Measurements from ENCODE around the gene SMIM27. TPM values are rescaled to one million over a fixed set of nuclear protein-coding genes. Genes with fewer than 3 reads are reported as not detected.

The SMIM27 gene
- total and polyA plus RNA-seq, 2 of the 13 experiments (the other 11 are each of a cell fraction or from before 2014, with no cell fraction given) = 17.9 to 19.0 TPM

- TF ChIP-seq, protein P1, sequence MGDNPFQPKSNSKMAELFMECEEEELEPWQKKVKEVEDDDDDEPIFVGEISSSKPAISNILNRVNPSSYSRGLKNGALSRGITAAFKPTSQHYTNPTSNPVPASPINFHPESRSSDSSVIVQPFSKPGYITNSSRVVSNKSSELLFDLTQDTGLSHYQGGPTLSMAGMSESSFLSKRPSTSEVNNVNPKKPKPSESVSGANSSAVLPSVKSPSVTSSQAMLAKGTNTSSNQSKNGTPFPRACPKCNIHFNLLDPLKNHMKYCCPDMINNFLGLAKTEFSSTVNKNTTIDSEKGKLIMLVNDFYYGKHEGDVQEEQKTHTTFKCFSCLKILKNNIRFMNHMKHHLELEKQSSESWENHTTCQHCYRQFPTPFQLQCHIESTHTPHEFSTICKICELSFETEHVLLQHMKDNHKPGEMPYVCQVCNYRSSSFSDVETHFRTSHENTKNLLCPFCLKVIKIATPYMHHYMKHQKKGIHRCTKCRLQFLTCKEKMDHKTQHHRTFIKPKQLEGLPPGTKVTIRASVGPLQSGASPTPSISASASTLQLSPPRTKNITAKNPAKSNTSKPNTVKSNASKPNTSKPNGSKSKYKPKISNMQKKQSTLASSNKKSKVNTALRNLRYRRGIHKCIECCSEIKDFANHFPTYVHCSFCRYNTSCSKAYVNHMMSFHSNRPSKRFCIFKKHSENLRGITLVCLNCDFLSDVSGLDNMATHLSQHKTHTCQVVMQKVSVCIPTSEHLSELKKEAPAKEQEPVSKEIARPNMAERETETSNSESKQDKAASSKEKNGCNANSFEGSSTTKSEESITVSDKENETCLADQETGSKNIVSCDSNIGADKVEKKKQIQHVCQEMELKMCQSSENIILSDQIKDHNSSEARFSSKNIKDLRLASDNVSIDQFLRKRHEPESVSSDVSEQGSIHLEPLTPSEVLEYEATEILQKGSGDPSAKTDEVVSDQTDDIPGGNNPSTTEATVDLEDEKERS (CRISPR knock-in tag; IDR thresholded peaks at IDR 0.05) = no peak
- TF ChIP-seq ZNF317 (CRISPR knock-in tag; IDR thresholded peaks at IDR 0.05) (no peak), ZMYM3 (CRISPR knock-in tag; IDR thresholded peaks at IDR 0.05) (peak; percentile 43; the same call in 1 of the 2 replicates), ZNF124 (CRISPR knock-in tag; IDR thresholded peaks at IDR 0.05) (no peak), ZNF619 (CRISPR knock-in tag; IDR thresholded peaks at IDR 0.05) (0 out of 2 replicates have a peak, but pooled peaks have one; percentile 59), ZNF543 (CRISPR knock-in tag; IDR thresholded peaks at IDR 0.05) (no peak), SMAD3 (CRISPR knock-in tag; IDR thresholded peaks at IDR 0.05) (no peak), CHD2 (IDR thresholded peaks at IDR 0.05; ENCODE audit: low read depth, low read length) (no peak), BATF2 (CRISPR knock-in tag; IDR thresholded peaks at IDR 0.05) (no peak), NFAT5 (CRISPR knock-in tag; IDR thresholded peaks at IDR 0.05) (0 out of 2 replicates have a peak, but pooled peaks have one; percentile 46)
- TF ChIP-seq, protein P2, sequence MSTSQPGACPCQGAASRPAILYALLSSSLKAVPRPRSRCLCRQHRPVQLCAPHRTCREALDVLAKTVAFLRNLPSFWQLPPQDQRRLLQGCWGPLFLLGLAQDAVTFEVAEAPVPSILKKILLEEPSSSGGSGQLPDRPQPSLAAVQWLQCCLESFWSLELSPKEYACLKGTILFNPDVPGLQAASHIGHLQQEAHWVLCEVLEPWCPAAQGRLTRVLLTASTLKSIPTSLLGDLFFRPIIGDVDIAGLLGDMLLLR (CRISPR knock-in tag; IDR thresholded peaks at IDR 0.05) = no peak
- TF ChIP-seq, protein P3, sequence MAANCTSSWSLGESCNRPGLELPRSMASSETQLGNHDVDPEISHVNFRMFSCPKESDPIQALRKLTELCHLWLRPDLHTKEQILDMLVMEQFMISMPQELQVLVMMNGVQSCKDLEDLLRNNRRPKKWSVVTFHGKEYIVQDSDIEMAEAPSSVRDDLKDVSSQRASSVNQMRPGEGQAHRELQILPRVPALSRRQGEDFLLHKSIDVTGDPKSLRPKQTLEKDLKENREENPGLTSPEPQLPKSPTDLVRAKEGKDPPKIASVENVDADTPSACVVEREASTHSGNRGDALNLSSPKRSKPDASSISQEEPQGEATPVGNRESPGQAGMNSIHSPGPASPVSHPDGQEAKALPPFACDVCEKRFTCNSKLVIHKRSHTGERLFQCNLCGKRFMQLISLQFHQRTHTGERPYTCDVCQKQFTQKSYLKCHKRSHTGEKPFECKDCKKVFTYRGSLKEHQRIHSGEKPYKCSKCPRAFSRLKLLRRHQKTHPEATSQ (CRISPR knock-in tag; IDR thresholded peaks at IDR 0.05; ENCODE audit: borderline replicate concordance) = no peak
- TF ChIP-seq, protein P4, sequence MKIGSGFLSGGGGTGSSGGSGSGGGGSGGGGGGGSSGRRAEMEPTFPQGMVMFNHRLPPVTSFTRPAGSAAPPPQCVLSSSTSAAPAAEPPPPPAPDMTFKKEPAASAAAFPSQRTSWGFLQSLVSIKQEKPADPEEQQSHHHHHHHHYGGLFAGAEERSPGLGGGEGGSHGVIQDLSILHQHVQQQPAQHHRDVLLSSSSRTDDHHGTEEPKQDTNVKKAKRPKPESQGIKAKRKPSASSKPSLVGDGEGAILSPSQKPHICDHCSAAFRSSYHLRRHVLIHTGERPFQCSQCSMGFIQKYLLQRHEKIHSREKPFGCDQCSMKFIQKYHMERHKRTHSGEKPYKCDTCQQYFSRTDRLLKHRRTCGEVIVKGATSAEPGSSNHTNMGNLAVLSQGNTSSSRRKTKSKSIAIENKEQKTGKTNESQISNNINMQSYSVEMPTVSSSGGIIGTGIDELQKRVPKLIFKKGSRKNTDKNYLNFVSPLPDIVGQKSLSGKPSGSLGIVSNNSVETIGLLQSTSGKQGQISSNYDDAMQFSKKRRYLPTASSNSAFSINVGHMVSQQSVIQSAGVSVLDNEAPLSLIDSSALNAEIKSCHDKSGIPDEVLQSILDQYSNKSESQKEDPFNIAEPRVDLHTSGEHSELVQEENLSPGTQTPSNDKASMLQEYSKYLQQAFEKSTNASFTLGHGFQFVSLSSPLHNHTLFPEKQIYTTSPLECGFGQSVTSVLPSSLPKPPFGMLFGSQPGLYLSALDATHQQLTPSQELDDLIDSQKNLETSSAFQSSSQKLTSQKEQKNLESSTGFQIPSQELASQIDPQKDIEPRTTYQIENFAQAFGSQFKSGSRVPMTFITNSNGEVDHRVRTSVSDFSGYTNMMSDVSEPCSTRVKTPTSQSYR (CRISPR knock-in tag; IDR thresholded peaks at IDR 0.05; ENCODE audit: borderline replicate concordance) = no peak
- TF ChIP-seq, protein P5, sequence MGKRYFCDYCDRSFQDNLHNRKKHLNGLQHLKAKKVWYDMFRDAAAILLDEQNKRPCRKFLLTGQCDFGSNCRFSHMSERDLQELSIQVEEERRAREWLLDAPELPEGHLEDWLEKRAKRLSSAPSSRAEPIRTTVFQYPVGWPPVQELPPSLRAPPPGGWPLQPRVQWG (CRISPR knock-in tag; IDR thresholded peaks at IDR 0.05; ENCODE audit: borderline replicate concordance, low read depth) = no peak
These were observed 26.0 kb upstream of the SMIM27 start, which contains the start of gene RIGI (continued) for GRCh38 chr9:32526041-32526706.

All from HepG2 (cell line).